HEK293T (cell line): Measurements from ENCODE around the gene C1QB.

Source experiments
- BHLHE40 ChIP-seq: fragments of 450-650 bp; IDR thresholded peaks from 2 replicates; pipeline ENCODE4 v1.6.1; 2016; ENCODE audit warnings: mild to moderate bottlenecking, moderate library complexity, borderline replicate concordance
- CTBP1 ChIP-seq: fragments of 450-650 bp; IDR thresholded peaks from 2 replicates; pipeline ENCODE4 v1.6.1; 2016; ENCODE audit warnings: borderline replicate concordance
- ELF4 ChIP-seq: fragments of 450-650 bp; IDR thresholded peaks from 2 replicates; pipeline ENCODE4 v1.6.1; 2017; ENCODE audit warnings: antibody characterized with exemption
- FOXA1 ChIP-seq: fragments of 450-650 bp; IDR thresholded peaks from 2 replicates; pipeline ENCODE4 v1.6.1; 2016; ENCODE audit warnings: mild to moderate bottlenecking
- FOXK2 ChIP-seq: fragments of 450-650 bp; IDR thresholded peaks from 2 replicates; pipeline ENCODE4 v1.6.1; 2016; ENCODE audit warnings: mild to moderate bottlenecking
- FOXM1 ChIP-seq: fragments of 450-650 bp; IDR thresholded peaks from 2 replicates; pipeline ENCODE4 v1.6.1; 2017; ENCODE audit warnings: mild to moderate bottlenecking, borderline replicate concordance
- HDGF ChIP-seq: fragments of 450-650 bp; IDR thresholded peaks from 2 replicates; pipeline ENCODE4 v1.6.1; 2017; ENCODE audit warnings: antibody characterized with exemption, borderline replicate concordance
- LEF1 ChIP-seq: fragments of 450-650 bp; IDR thresholded peaks from 2 replicates; pipeline ENCODE4 v1.6.1; 2017; ENCODE audit warnings: mild to moderate bottlenecking, borderline replicate concordance
- SP1 ChIP-seq: fragments of 450-650 bp; IDR thresholded peaks from 2 replicates; pipeline ENCODE4 v1.6.1; 2017
- SUZ12 ChIP-seq: fragments of 450-650 bp; IDR thresholded peaks from 2 replicates; pipeline ENCODE4 v1.6.1; 2016; ENCODE audit warnings: mild to moderate bottlenecking
- TARDBP ChIP-seq: fragments of 450-650 bp; IDR thresholded peaks from 2 replicates; pipeline ENCODE4 v1.6.1; 2016
- ZNF384 ChIP-seq: fragments of 450-650 bp; IDR thresholded peaks from 2 replicates; pipeline ENCODE4 v1.6.1; 2016
- TF ChIP-seq, protein P1 (sequence below): fragments of 450-650 bp; IDR thresholded peaks from 2 replicates; pipeline ENCODE4 v1.6.1; 2016

DNA sequence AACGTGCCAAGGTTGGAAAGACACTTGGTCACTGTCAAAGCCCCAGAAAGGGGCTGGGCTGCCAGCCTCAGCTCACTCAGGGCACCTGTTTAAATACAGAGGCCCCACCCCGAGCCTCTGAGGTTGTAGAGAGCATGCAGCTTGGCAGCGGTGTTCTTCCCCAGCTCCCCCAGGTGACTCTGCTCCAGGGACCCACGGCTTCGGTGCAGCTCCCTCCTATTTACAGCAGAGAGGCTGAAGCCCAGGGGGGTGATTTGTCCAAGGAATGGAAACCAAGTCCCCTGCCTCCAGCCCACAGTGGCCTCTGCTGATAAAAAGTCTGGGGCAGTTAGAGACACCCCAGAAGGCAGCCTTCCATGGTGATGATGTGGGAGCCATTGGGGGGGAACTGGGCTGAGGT is 25.7 kb upstream of the C1QB start:
- TF ChIP-seq HDGF (no peak), SP1 (no peak), LEF1 (no peak), CTBP1 (no peak), FOXK2 (no peak), FOXA1 (no peak), ELF4 (no peak), SUZ12 (no peak), BHLHE40 (no peak), ZNF384 (no peak), FOXM1 (no peak), TARDBP (no peak)
- TF ChIP-seq, protein P1, sequence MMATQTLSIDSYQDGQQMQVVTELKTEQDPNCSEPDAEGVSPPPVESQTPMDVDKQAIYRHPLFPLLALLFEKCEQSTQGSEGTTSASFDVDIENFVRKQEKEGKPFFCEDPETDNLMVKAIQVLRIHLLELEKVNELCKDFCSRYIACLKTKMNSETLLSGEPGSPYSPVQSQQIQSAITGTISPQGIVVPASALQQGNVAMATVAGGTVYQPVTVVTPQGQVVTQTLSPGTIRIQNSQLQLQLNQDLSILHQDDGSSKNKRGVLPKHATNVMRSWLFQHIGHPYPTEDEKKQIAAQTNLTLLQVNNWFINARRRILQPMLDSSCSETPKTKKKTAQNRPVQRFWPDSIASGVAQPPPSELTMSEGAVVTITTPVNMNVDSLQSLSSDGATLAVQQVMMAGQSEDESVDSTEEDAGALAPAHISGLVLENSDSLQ = no peak
